GM19372 (cell line): ENCODE results near the gene SUPT20HL1.

Experiments
- ATAC-seq: cut with Tn5 transposase; IDR thresholded peaks from one replicate; pipeline ENCODE4 v1.9.1; 2021; ENCODE audit warnings: mild to moderate bottlenecking, low read depth, moderate library complexity; ENCODE audit not compliant: unreplicated experiment

SUPT20HL1 gene

DNA sequence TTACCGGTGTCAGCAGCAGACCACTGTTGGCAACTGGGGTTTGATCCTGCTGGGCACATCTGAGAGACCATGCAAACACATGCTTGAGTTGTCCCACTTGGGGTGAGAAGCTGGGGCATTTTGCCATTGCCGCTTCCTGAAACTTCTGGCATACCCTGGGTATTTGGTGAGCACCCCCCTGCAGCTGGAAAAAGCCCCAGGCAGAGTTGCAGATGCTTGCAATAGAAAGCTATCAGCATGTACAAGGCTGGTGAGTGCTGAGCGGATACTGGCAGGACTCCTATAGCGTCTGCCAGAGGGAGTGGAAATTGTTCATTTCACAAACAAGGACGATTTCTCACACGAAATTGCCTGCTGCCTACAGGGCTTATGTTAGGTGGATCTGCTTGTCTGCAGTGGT, 32.3 kb downstream of the SUPT20HL1 start:
- no peak for ATAC-seq

- ATAC-seq, result no peak
Observed at GRCh38 chrX:24395775-24396174, 35.3 kb downstream of the SUPT20HL1 start.

- ATAC-seq, result no peak
Observed at GRCh38 chrX:24396236-24396930, 35.9 kb downstream of the SUPT20HL1 start.

GRCh38 chrX:24396931-24397279, 36.5 kb downstream of the SUPT20HL1 start:
- ATAC-seq, result no peak

GRCh38 chrX:24398766-24399165, 38.3 kb downstream of the SUPT20HL1 start:
- no peak for ATAC-seq

DNA sequence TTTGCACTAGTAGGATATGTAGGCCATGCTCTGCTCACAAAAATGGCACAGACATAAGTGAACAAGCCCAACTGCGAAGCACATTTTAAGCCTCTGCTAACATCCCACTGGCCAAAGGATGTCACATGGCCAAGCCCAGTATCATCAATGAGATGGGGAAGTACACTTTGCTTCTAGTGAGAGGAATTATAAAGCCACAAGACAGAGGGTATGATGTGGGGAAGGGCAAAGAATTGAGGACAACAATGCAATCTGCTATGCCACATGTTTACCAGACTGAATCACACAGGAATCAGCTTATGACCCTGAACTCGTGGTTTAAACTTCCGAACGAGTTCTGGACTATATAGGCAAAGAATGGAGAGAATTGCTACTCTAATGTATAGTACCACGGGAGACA, 39.1 kb downstream of the SUPT20HL1 start:
- no peak for ATAC-seq

DNA sequence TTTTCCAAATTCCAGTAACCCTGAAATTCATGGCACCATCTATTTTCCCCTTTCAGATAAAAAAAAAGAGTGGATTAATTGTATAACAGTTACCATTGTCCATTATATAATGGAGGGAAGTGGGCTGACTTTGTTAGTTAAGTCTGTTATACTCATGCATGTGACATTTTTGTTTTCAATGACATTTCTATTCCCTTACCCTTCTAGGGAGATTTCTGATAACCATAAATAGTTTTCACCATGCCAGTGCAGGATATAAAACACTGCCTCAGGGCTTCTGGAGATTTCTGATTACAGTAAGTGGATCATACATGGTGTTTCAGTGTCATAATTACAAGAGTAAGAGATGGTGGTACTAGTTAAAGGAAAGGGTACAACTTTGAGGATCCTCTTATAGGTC, 45.5 kb downstream of the SUPT20HL1 start:
- ATAC-seq, result no peak
